DOHH2 (cell line): ENCODE results near the gene SLC39A2.
"Not testable (repeated sequence)": the region's sequence is repeated elsewhere in the genome, so short reads cannot be mapped to it uniquely, and the experiment has no call there.

Experiments used
- H3F3A ChIP-seq: fragments of 200-600 bp; sonication (generic), shearing (Covaris generic); 2 replicates; pipeline ENCODE4 v1.6.0; 2016; ENCODE audit warnings: antibody characterized with exemption, mild to moderate bottlenecking; ENCODE audit not compliant: control insufficient read depth, insufficient read depth
- H3K27ac ChIP-seq: fragments of 200-600 bp; sonication (generic); 2 replicates; pipeline ENCODE4 v1.5.1; 2014; ENCODE audit warnings: low read depth, mild to moderate bottlenecking, low read length, moderate library complexity
- H3K27me3 ChIP-seq: fragments of 200-600 bp; sonication (generic); 2 replicates; pipeline ENCODE4 v1.6.1; 2014; ENCODE audit warnings: mild to moderate bottlenecking, low read length, mixed read lengths; ENCODE audit not compliant: control insufficient read depth
- H3K36me3 ChIP-seq: fragments of 200-600 bp; sonication (generic); 2 replicates; pipeline ENCODE4 v1.6.1; 2014; ENCODE audit warnings: mild to moderate bottlenecking, low read length, moderate library complexity, mixed read lengths; ENCODE audit not compliant: control insufficient read depth
- H3K4me1 ChIP-seq: fragments of 200-600 bp; sonication (generic); 2 replicates; pipeline ENCODE4 v1.6.1; 2014; ENCODE audit warnings: mild to moderate bottlenecking, low read length, mixed read lengths; ENCODE audit not compliant: control insufficient read depth
- H3K4me2 ChIP-seq: fragments of 200-600 bp; sonication (generic); 2 replicates; pipeline ENCODE4 v1.6.0; 2014; ENCODE audit warnings: mild to moderate bottlenecking, low read length, moderate library complexity
- H3K4me3 ChIP-seq: fragments of 200-600 bp; sonication (generic); 2 replicates; pipeline ENCODE4 v1.5.1; 2014; ENCODE audit warnings: mild to moderate bottlenecking, low read length, mixed read lengths
- H3K79me2 ChIP-seq: fragments of 200-600 bp; sonication (generic); 2 replicates; pipeline ENCODE4 v1.6.1; 2014; ENCODE audit warnings: mild to moderate bottlenecking, low read length, mixed read lengths; ENCODE audit not compliant: control insufficient read depth
- H3K9me2 ChIP-seq: fragments of 200-600 bp; sonication (generic); replicated peaks from 2 replicates; pipeline ENCODE4 v1.6.1; 2014; ENCODE audit warnings: mild to moderate bottlenecking, low read length, mixed read lengths; ENCODE audit not compliant: control insufficient read depth
- H3K9me3 ChIP-seq: fragments of 200-600 bp; sonication (generic); 2 replicates; pipeline ENCODE4 v1.6.1; 2014; ENCODE audit warnings: antibody characterized with exemption, low read length, mixed read lengths; ENCODE audit not compliant: control insufficient read depth, insufficient read depth
- H4K20me1 ChIP-seq: fragments of 200-600 bp; sonication (generic); 2 replicates; pipeline ENCODE4 v1.6.0; 2014; ENCODE audit warnings: low read depth, mild to moderate bottlenecking, antibody characterized with exemption, low read length, moderate library complexity; ENCODE audit not compliant: control insufficient read depth, insufficient read depth
- CTCF ChIP-seq: fragments of 200-600 bp; sonication (generic); IDR thresholded peaks from one replicate; pipeline ENCODE4 v1.5.1; 2014; ENCODE audit warnings: antibody characterized with exemption, mild to moderate bottlenecking, low read depth, low read length; ENCODE audit not compliant: poor library complexity, severe bottlenecking
- EZH2phosphoT487 ChIP-seq: fragments of 200-600 bp; sonication (generic); IDR thresholded peaks from 2 replicates; pipeline ENCODE4 v1.6.1; 2017; ENCODE audit warnings: borderline replicate concordance, mild to moderate bottlenecking, antibody characterized with exemption, low read length, moderate library complexity, mixed read lengths

Gene SLC39A2

GRCh38 chr14:20999591-20999990 is 498 bp downstream of the SLC39A2 start:
- H3K27ac ChIP-seq: no peak overlapping the region
- no peaks in the 10 kb centered on the region for H3K79me2 ChIP-seq
- H3F3A ChIP-seq: no peaks in the 10 kb centered on the region
- H4K20me1 ChIP-seq: no peaks in the 10 kb centered on the region
- peaks cover 25% of the 10 kb centered on the region for H3K36me3 ChIP-seq
- H3K27me3 ChIP-seq: no peaks in the 10 kb centered on the region
- no peaks in the 10 kb centered on the region for H3K9me2 ChIP-seq
- TF ChIP-seq EZH2phosphoT487: no peak
- TF ChIP-seq CTCF: no peak
- no peak overlapping the region for H3K4me2 ChIP-seq
- H3K9me3 ChIP-seq: no peaks in the 10 kb centered on the region
- H3K4me1 ChIP-seq: no peaks in the 10 kb centered on the region
- H3K4me3 ChIP-seq: no peak overlapping the region

GRCh38 chr14:21001218-21001617 is 2.1 kb downstream of the SLC39A2 start:
- no peaks in the 10 kb centered on the region for H3K27me3 ChIP-seq
- peaks cover 9% of the 10 kb centered on the region for H3K36me3 ChIP-seq
- no peak overlapping the region for H3K4me2 ChIP-seq
- H3K4me1 ChIP-seq: no peaks in the 10 kb centered on the region
- H3F3A ChIP-seq: no peaks in the 10 kb centered on the region
- H3K9me2 ChIP-seq: no peaks in the 10 kb centered on the region
- no peaks in the 10 kb centered on the region for H4K20me1 ChIP-seq
- no peaks in the 10 kb centered on the region for H3K79me2 ChIP-seq
- H3K9me3 ChIP-seq: no peaks in the 10 kb centered on the region
- no peak overlapping the region for H3K4me3 ChIP-seq
- no peak overlapping the region for H3K27ac ChIP-seq
- TF ChIP-seq EZH2phosphoT487 (no peak), CTCF (no peak)

- Histone ChIP-seq H3K9me2 (no peaks in the 10 kb centered on the region), H4K20me1 (no peaks in the 10 kb centered on the region), H3K9me3 (no peaks in the 10 kb centered on the region), H3K27me3 (no peaks in the 10 kb centered on the region), H3K36me3 (no peaks in the 10 kb centered on the region), H3K4me2 (no peak overlapping the region), H3F3A (no peaks in the 10 kb centered on the region), H3K27ac (no peak overlapping the region), H3K79me2 (no peaks in the 10 kb centered on the region), H3K4me1 (no peaks in the 10 kb centered on the region), H3K4me3 (no peak overlapping the region)
- no peak for TF ChIP-seq EZH2phosphoT487
- TF ChIP-seq CTCF: no peak
These were observed 4.8 kb downstream of the SLC39A2 start for GRCh38 chr14:21003788-21004346.

- peaks cover 16% of the 10 kb centered on the region for H3K27me3 ChIP-seq
- not testable (repeated sequence) for H3K27ac ChIP-seq, H3K4me1 ChIP-seq, H3K9me2 ChIP-seq, H3K9me3 ChIP-seq, H3K4me2 ChIP-seq, H3K36me3 ChIP-seq, H3K79me2 ChIP-seq, H4K20me1 ChIP-seq, H3K4me3 ChIP-seq, H3F3A ChIP-seq
These were observed 10.6 kb downstream of the SLC39A2 start for GRCh38 chr14:21009721-21010120.
